Neural cell (in vitro differentiated cells): Measurements from ENCODE around the gene SNX32. TPM values are rescaled to one million over a fixed set of nuclear protein-coding genes. Genes with fewer than 3 reads are reported as not detected.

Experiments
- H2AFZ ChIP-seq: fragments of 200-600, 300-800 bp; sonication (generic), shearing (Covaris generic); 2 replicates; pipeline ENCODE4 v1.6.0; 2014; ENCODE audit warnings: low read depth, mild to moderate bottlenecking, antibody characterized with exemption, low read length, moderate library complexity
- H3F3A ChIP-seq: fragments of 200-600 bp; shearing (Covaris generic); 2 replicates; pipeline ENCODE4 v1.6.1; 2016; ENCODE audit warnings: mild to moderate bottlenecking, moderate library complexity, mixed read lengths, antibody characterized with exemption, low read length; ENCODE audit not compliant: insufficient read depth, poor library complexity, severe bottlenecking
- H3K27ac ChIP-seq: fragments of 200-600, 300-800 bp; sonication (generic), shearing (Covaris generic); 2 replicates; pipeline ENCODE4 v1.5.1; 2014; ENCODE audit warnings: mild to moderate bottlenecking, low read length, moderate library complexity
- H3K27me3 ChIP-seq: fragments of 300-800, 200-600 bp; sonication (generic), shearing (Covaris generic); 2 replicates; pipeline ENCODE4 v1.6.0; 2014; ENCODE audit warnings: mild to moderate bottlenecking, low read depth, low read length, moderate library complexity; ENCODE audit not compliant: insufficient read depth
- H3K36me3 ChIP-seq: fragments of 300-800, 200-600 bp; sonication (generic), shearing (Covaris generic); 2 replicates; pipeline ENCODE4 v1.5.1; 2014; ENCODE audit warnings: mild to moderate bottlenecking, antibody characterized with exemption, low read length, moderate library complexity; ENCODE audit not compliant: insufficient read depth
- H3K4me2 ChIP-seq: fragments of 300-800, 200-600 bp; sonication (generic), shearing (Covaris generic); 2 replicates; pipeline ENCODE4 v1.6.0; 2014; ENCODE audit warnings: mild to moderate bottlenecking, low read length
- H3K4me3 ChIP-seq: fragments of 300-800, 200-600 bp; sonication (generic), shearing (Covaris generic); 2 replicates; pipeline ENCODE4 v1.5.1; 2014; ENCODE audit warnings: mild to moderate bottlenecking, low read length, moderate library complexity
- H3K79me2 ChIP-seq: fragments of 200-600 bp; shearing (Covaris generic); replicated peaks from 2 replicates; pipeline ENCODE4 v1.6.0; 2014; ENCODE audit warnings: mild to moderate bottlenecking, low read length, moderate library complexity; ENCODE audit not compliant: insufficient read depth
- H3K9ac ChIP-seq: fragments of 300-800, 200-600 bp; sonication (generic), shearing (Covaris generic); 2 replicates; pipeline ENCODE4 v1.6.1; 2016; ENCODE audit warnings: mild to moderate bottlenecking, low read length, mixed read lengths
- H3K9me2 ChIP-seq: fragments of 200-600 bp; shearing (Covaris generic); 2 replicates; pipeline ENCODE4 v1.6.1; 2016; ENCODE audit warnings: mild to moderate bottlenecking, low read length, mixed read lengths; ENCODE audit not compliant: insufficient read depth
- H3K9me3 ChIP-seq: fragments of 200-600, 300-800 bp; sonication (generic), shearing (Covaris generic); 2 replicates; pipeline ENCODE4 v1.6.1; 2016; ENCODE audit warnings: mild to moderate bottlenecking, mixed run types, low read length, moderate library complexity, mixed read lengths
- H4K20me1 ChIP-seq: fragments of 200-600 bp; shearing (Covaris generic); 2 replicates; pipeline ENCODE4 v1.6.1; 2016; ENCODE audit warnings: mild to moderate bottlenecking, mixed run types; ENCODE audit not compliant: insufficient read depth
- EP300 ChIP-seq: fragments of 450-650 bp; conservative IDR thresholded peaks from 2 replicates; pipeline ENCODE4 v1.6.1; 2014; ENCODE audit warnings: antibody characterized with exemption, mild to moderate bottlenecking, moderate library complexity; ENCODE audit not compliant: poor library complexity, severe bottlenecking
- EZH2 ChIP-seq: fragments of 200-600, 300-800 bp; shearing (Covaris generic), sonication (generic); IDR thresholded peaks from 2 replicates; pipeline ENCODE4 v1.6.1; 2014; ENCODE audit warnings: antibody characterized with exemption, low read length, borderline replicate concordance, mild to moderate bottlenecking; ENCODE audit not compliant: insufficient read depth, poor library complexity, severe bottlenecking
- MXI1 ChIP-seq: fragments of 450-650 bp; conservative IDR thresholded peaks from 2 replicates; pipeline ENCODE4 v1.6.1; 2014; ENCODE audit warnings: antibody characterized with exemption, mild to moderate bottlenecking; ENCODE audit not compliant: poor library complexity, severe bottlenecking
- POLR2AphosphoS5 ChIP-seq: IDR thresholded peaks from 2 replicates; pipeline ENCODE4 v1.6.1; 2012
- RAD21 ChIP-seq: fragments of 450-650 bp; conservative IDR thresholded peaks from 2 replicates; pipeline ENCODE4 v1.6.1; 2014; ENCODE audit warnings: antibody characterized with exemption, mild to moderate bottlenecking, moderate library complexity
- REST ChIP-seq: IDR thresholded peaks from 2 replicates; pipeline ENCODE4 v1.6.1; 2012; ENCODE audit warnings: borderline replicate concordance
- SMC3 ChIP-seq: fragments of 450-650 bp; conservative IDR thresholded peaks from 2 replicates; pipeline ENCODE4 v1.6.1; 2014; ENCODE audit warnings: antibody characterized with exemption, mild to moderate bottlenecking, moderate library complexity; ENCODE audit not compliant: poor library complexity
- TAF1 ChIP-seq: IDR thresholded peaks from 2 replicates; pipeline ENCODE4 v1.6.1; 2012; ENCODE audit warnings: low read depth
- polyA plus RNA-seq: library from polyadenylated mRNA; depleted of rRNA; stranded (reverse); fragments of >200 nt; gene quantifications from 2 replicates; pipeline ENCODE4 v1.2.3, GENCODE V29; 2014
- TF ChIP-seq, protein P1 (sequence below): fragments of 450-650 bp; IDR thresholded peaks from 2 replicates; pipeline ENCODE4 v1.5.1; 2014; ENCODE audit warnings: antibody characterized with exemption, mild to moderate bottlenecking, moderate library complexity; ENCODE audit not compliant: poor library complexity, severe bottlenecking

Gene SNX32
- polyA plus RNA-seq, 1 donor from 2014 or later, result 16.0 TPM

DNA sequence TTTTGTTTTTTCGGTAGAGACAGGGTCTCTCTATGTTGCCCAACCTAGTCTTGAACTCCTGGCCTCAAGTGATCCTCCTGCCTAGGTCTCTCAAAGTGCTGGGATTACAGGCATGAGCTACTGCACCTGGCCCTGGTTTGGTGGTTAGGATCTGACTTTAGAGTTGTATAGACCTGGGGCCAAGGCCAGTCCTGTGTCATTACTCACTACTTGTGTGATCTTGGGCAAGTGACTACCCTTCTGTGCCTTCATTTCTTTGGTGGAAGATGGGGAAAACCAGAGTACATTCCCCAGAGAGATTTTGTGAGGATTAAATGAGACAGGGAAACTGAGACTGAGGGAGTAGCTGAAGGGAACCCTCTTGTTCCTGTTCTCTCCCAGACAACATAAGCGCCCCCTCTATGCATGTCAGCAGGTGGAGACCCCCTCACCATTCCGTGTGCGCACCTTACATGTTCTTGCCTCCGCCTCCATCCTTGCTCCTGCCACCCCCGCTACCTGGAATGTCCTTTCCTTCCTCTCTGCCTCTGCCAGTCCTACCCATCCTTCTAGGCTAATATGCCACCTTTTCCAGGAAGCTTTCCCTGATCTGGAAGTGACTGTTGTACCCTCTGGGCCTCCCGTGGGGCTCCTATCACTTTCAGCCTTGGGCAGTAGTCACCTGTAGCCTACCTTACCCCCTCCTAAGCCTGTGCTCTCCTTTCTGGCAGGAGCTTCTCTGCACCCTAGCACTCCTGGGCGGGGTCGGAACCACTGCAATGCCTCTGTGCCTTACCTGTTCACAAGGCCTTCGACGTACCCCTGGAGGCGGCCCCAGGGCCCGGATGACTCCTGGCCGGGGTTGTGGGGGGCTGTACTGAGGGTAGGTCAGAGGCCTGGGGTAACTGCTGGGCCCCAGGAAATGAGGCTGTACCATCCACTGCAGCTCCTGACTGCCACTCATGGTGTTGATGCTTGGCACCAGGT is 62.6 kb downstream of the SNX32 start:
- peaks cover 39% of the 10 kb centered on the region for H3K27me3 ChIP-seq
- H2AFZ ChIP-seq, result no peak overlapping the region
- no peaks in the 10 kb centered on the region for H3F3A ChIP-seq
- no peak overlapping the region for H3K4me2 ChIP-seq
- no peak overlapping the region for H3K9ac ChIP-seq
- no peaks in the 10 kb centered on the region for H3K79me2 ChIP-seq
- H3K27ac ChIP-seq, result no peak overlapping the region
- H3K9me2 ChIP-seq, result no peaks in the 10 kb centered on the region
- TF ChIP-seq POLR2AphosphoS5 (no peak), RAD21 (no peak), EZH2 (no peak), MXI1 (no peak), REST (no peak), SMC3 (no peak), TAF1 (no peak), EP300 (no peak)
- TF ChIP-seq, protein P1, sequence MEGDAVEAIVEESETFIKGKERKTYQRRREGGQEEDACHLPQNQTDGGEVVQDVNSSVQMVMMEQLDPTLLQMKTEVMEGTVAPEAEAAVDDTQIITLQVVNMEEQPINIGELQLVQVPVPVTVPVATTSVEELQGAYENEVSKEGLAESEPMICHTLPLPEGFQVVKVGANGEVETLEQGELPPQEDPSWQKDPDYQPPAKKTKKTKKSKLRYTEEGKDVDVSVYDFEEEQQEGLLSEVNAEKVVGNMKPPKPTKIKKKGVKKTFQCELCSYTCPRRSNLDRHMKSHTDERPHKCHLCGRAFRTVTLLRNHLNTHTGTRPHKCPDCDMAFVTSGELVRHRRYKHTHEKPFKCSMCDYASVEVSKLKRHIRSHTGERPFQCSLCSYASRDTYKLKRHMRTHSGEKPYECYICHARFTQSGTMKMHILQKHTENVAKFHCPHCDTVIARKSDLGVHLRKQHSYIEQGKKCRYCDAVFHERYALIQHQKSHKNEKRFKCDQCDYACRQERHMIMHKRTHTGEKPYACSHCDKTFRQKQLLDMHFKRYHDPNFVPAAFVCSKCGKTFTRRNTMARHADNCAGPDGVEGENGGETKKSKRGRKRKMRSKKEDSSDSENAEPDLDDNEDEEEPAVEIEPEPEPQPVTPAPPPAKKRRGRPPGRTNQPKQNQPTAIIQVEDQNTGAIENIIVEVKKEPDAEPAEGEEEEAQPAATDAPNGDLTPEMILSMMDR, result no peak
- H3K4me3 ChIP-seq, result no peak overlapping the region
- no peaks in the 10 kb centered on the region for H3K36me3 ChIP-seq
- no peaks in the 10 kb centered on the region for H3K9me3 ChIP-seq
- H4K20me1 ChIP-seq, result no peaks in the 10 kb centered on the region

DNA sequence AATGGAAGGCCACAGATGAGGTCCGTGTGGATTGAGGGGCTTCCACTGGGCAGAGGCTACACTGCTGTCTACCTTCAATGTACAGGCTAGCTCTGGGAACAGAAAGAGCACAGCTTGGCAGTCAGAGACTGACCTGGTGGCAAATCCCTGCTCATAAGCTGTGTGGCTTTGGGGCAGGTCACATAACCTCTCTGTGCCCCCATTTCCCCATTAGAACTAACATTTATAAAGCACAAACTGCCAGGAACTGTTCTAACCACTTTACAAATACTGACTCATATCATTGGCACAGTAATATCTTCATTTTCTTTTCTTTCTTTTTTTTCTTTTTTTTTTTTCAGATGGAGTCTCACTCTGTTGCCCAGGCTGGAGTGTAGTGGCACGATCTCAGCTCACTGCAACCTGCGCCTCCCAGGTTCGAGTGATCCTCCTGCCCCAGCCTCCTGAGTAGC is 63.3 kb downstream of the SNX32 start:
- Histone ChIP-seq H3K79me2 (no peaks in the 10 kb centered on the region), H3K4me2 (no peak overlapping the region), H3K9me2 (no peaks in the 10 kb centered on the region), H3K27ac (no peak overlapping the region), H2AFZ (no peak overlapping the region), H3K36me3 (no peaks in the 10 kb centered on the region), H3K27me3 (peaks cover 46% of the 10 kb centered on the region), H3K4me3 (no peak overlapping the region), H3F3A (no peaks in the 10 kb centered on the region), H3K9ac (no peak overlapping the region), H4K20me1 (no peaks in the 10 kb centered on the region), H3K9me3 (no peaks in the 10 kb centered on the region)
- TF ChIP-seq REST (no peak), SMC3 (no peak)
